GM12878 (cell line): Measurements from ENCODE around the gene DYNLL1.

Experiments
- CTCF ChIP-seq, 3 experiments: IDR thresholded peaks in 2 of 3; conservative IDR thresholded peaks in 1 of 3; 2 replicates each; pipeline ENCODE4 v1.5.1; 2011; ENCODE audit warnings: low read depth in 3 of 3, low read length in 3 of 3, mild to moderate bottlenecking in 3 of 3, control low read depth in 2 of 3, moderate library complexity in 2 of 3, inconsistent platforms in 1 of 3, mixed read lengths in 1 of 3; ENCODE audit not compliant: control insufficient read depth in 2 of 3, insufficient read depth in 1 of 3; ENCODE audit errors: extremely low read depth in 1 of 3
- NFYA ChIP-seq: IDR thresholded peaks from 2 replicates; pipeline ENCODE4 v1.6.1; 2011; ENCODE audit warnings: low read depth, mild to moderate bottlenecking, low read length, improper control_type of control experiment, borderline replicate concordance
- NRF1 ChIP-seq: conservative IDR thresholded peaks from 2 replicates; pipeline ENCODE4 v1.6.1; 2011; ENCODE audit warnings: mild to moderate bottlenecking, low read depth, low read length, improper control_type of control experiment
- POLR2A ChIP-seq: IDR thresholded peaks from 2 replicates; pipeline ENCODE4 v1.6.1; 2011; ENCODE audit warnings: low read depth, mild to moderate bottlenecking, low read length
- SIN3A ChIP-seq: IDR thresholded peaks from 2 replicates; pipeline ENCODE4 v1.6.1; 2012; ENCODE audit warnings: low read depth, low read length, improper control_type of control experiment
- SREBF1 ChIP-seq: IDR thresholded peaks from 2 replicates; pipeline ENCODE4 v1.6.1; 2012; ENCODE audit warnings: mild to moderate bottlenecking, low read length
- SUPT20H ChIP-seq: IDR thresholded peaks from 2 replicates; pipeline ENCODE4 v1.6.1; 2011; ENCODE audit warnings: low read depth, mild to moderate bottlenecking, low read length, moderate library complexity, borderline replicate concordance; ENCODE audit not compliant: control insufficient read depth
- YY1 ChIP-seq: IDR thresholded peaks from 2 replicates; pipeline ENCODE4 v1.6.1; 2011; ENCODE audit warnings: low read depth, mild to moderate bottlenecking, low read length
- ZBTB33 ChIP-seq: fragments of 450-650 bp; IDR thresholded peaks from 2 replicates; pipeline ENCODE4 v1.6.1; 2017; ENCODE audit warnings: mild to moderate bottlenecking

GRCh38 chr12:120497524-120498150 lies 1.7 kb downstream of the DYNLL1 start:
- TF ChIP-seq CTCF (IDR thresholded peaks at IDR 0.05 in 2 of 3, conservative IDR thresholded peaks at IDR 0.05 in 1 of 3; ENCODE audit: control insufficient read depth in 2 of 3, extremely low read depth in 1 of 3, insufficient read depth in 1 of 3, low read depth in 3 of 3, low read length in 3 of 3) (no peak), NRF1 (no peak), SREBF1 (no peak), SIN3A (no peak), NFYA (no peak), SUPT20H (no peak), POLR2A (no peak), YY1 (no peak), ZBTB33 (no peak)
